Right lobe of liver (tissue), 6 donors: ENCODE data around the gene KCNN3. TPM values are rescaled to one million over a fixed set of nuclear protein-coding genes. Genes with fewer than 3 reads are reported as not detected.
A peak's percentile ranks its signal among the peaks of the same experiment; 100 is the strongest.

ENCODE experiments used
- ATAC-seq, 4 donors: fragments of 200-7000 bp; cut with Tn5 transposase; one replicate each; pipeline ENCODE4 v1.9.1; 2020; ENCODE audit warnings: mild to moderate bottlenecking in 4 of 4, moderate library complexity in 4 of 4
- DNase-seq, 3 donors: peaks; one replicate each; pipeline ENCODE4 v3.0.0-alpha.2; 2020
- H3K27ac ChIP-seq, 3 donors: fragments of 200-600 bp; one replicate each; pipeline ENCODE4 v1.8.0; 2022
- H3K27me3 ChIP-seq, 2 donors: fragments of 200-600 bp; one replicate each; pipeline ENCODE4 v1.8.0; 2022
- H3K36me3 ChIP-seq, 4 donors: fragments of 200-600 bp; sonication (generic) in 1 of 4; one replicate each; pipeline versions ENCODE4 v1.5.1 to v1.8.0; 2017 to 2022; ENCODE audit warnings: control low read depth in 1 of 4
- H3K4me1 ChIP-seq, 4 donors: fragments of 200-600 bp; sonication (generic) in 1 of 4; one replicate each; pipeline versions ENCODE4 v1.5.1 to v1.8.0; 2017 to 2022; ENCODE audit warnings: control low read depth in 1 of 4
- H3K4me3 ChIP-seq, 3 donors: fragments of 200-600 bp; one replicate each; pipeline ENCODE4 v1.8.0; 2022
- H3K9me3 ChIP-seq, 4 donors: fragments of 200-600 bp; sonication (generic) in 1 of 4; one replicate each; pipeline versions ENCODE4 v1.5.1 to v1.8.0; 2017 to 2022; ENCODE audit warnings: control low read depth in 1 of 4
- POLR2A ChIP-seq: fragments of 450-650 bp; IDR thresholded peaks from one replicate; pipeline ENCODE4 v1.6.1; 2017; ENCODE audit warnings: antibody characterized with exemption, mild to moderate bottlenecking
- WGBS: methylation state at CpG from one replicate; pipeline ENCODE4 v1.1.6; 2018; ENCODE audit warnings: low coverage, low lambda C conversion rate; ENCODE audit not compliant: insufficient coverage; ENCODE audit errors: missing lambda C conversion rate; 5-methylcytosine and 5-hydroxymethylcytosine counted together
- intact Hi-C, 2 donors: fragments of 100-400 bp; cut with DNase I; formaldehyde crosslinking; loops; one replicate each; pipeline versions ENCODE4 v1.11.2 to v1.14.1; 2022
- total RNA-seq, 6 experiments: library from RNA; depleted of rRNA in 2 of 6; stranded (reverse); fragments of >200 nt in 2 of 6; fragmentation: NEBNext Ultra II Directional in 3 of 6; extraction: Animal tissue kit (Norgen Biotek cat#: 25700) in 3 of 6; gene quantifications; one replicate each; pipeline versions ENCODE4 v1.1.0 to v1.2.4, GENCODE V29; 2016 to 2023
- TF ChIP-seq, protein P1 (sequence below), 4 donors: fragments of 200-600 bp in 3 of 4; fragments of 450-650 bp in 1 of 4; IDR thresholded peaks; one replicate each; pipeline versions ENCODE4 v1.5.1 to v1.8.0; 2016 to 2022; ENCODE audit warnings: antibody characterized with exemption in 4 of 4, mild to moderate bottlenecking in 2 of 4
- donor health status: DM: no; HTN: yes; CAD: no.
- donor health status: DM: no; HTN: no; CAD: no.
- donor health status: DM: no; HTN: no; CAD: no.
- donor health status: DM: no; HTN: yes; CAD: no.
- donor health status: DM: no; HTN: yes; CAD: no.

KCNN3 gene
- total RNA-seq, 6 experiments from 2014 or later: 0.15 to 0.64 (median 0.32) TPM

DNA sequence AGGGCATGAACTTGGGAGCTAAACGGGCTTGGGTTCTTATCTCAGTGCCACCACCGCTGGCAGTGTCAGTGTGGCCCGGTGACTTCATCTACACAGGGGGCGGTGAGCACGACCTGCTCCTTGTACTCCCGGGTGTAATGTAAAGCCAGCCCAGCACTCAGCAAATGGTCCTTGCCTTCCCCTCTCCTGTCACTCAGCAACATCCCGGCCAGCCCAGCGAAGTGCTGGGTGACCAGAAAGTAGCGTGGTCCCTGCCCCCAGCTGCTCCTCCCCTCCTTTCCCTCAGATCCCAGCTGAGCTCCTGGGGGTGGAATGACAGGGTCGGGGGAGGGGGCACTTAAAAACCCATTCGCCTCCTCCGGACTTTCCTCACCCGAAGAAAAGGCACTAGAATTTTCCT, 7.2 kb downstream of the KCNN3 start:
- Histone ChIP-seq H3K9me3 (no peaks in the 10 kb centered on the region), H3K4me3 (no peak overlapping the region), H3K36me3 (no peaks in the 10 kb centered on the region), H3K27me3 (no peaks in the 10 kb centered on the region), H3K4me1 (peaks cover 0 to 4% (median 0%) of the 10 kb centered on the region in 4 donors), H3K27ac (no peak overlapping the region)
- 50% methylated on average over 7 of the region's 13 CpGs for WGBS
- DNase-seq: no peak
- no peak for ATAC-seq
- intact Hi-C loops: loop anchor here in 1 of 2 donors (10.0 kb wide), 1 partner anchor 198 kb away; no protein-coding TSS in a partner anchor
- TF ChIP-seq POLR2A: no peak
- TF ChIP-seq, protein P1, sequence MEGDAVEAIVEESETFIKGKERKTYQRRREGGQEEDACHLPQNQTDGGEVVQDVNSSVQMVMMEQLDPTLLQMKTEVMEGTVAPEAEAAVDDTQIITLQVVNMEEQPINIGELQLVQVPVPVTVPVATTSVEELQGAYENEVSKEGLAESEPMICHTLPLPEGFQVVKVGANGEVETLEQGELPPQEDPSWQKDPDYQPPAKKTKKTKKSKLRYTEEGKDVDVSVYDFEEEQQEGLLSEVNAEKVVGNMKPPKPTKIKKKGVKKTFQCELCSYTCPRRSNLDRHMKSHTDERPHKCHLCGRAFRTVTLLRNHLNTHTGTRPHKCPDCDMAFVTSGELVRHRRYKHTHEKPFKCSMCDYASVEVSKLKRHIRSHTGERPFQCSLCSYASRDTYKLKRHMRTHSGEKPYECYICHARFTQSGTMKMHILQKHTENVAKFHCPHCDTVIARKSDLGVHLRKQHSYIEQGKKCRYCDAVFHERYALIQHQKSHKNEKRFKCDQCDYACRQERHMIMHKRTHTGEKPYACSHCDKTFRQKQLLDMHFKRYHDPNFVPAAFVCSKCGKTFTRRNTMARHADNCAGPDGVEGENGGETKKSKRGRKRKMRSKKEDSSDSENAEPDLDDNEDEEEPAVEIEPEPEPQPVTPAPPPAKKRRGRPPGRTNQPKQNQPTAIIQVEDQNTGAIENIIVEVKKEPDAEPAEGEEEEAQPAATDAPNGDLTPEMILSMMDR (IDR thresholded peaks at IDR 0.05): no peak

DNA sequence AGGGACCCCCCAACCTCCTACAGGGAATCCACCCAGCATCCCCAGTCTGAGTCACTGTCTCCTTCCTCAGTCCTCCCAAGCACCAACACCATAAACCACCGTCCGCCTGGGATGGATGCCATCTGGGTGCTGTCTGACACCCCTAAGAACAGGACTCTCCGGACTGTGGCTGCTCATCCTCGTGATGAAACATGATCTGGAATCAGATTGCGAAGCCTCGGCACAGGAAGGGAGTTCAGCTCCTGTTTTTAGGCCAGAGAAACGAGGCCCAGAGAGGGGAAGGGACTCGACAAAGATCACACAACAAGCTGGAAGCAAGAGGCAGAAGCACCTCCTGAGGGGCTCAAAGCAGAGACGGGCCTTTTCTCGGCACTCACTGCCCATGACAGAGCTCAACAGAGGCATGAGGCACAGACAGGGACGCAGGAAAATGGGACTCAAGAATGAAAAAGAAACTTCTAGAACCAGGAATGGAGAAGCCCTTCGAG, 8.4 kb downstream of the KCNN3 start:
- 69% methylated on average over 9 of the region's 12 CpGs for WGBS
- H3K4me3 ChIP-seq: no peak overlapping the region
- no peak overlapping the region for H3K27ac ChIP-seq
- intact Hi-C loops: loop anchor here in 1 of 2 donors (10.0 kb wide), 1 partner anchor 197 kb away; no protein-coding TSS in a partner anchor
- no peaks in the 10 kb centered on the region for H3K9me3 ChIP-seq
- no peak for DNase-seq
- H3K36me3 ChIP-seq: no peaks in the 10 kb centered on the region
- H3K27me3 ChIP-seq: no peaks in the 10 kb centered on the region
- no peak for ATAC-seq
- H3K4me1 ChIP-seq: peaks cover 0 to 4% (median 0%) of the 10 kb centered on the region in 4 donors
- TF ChIP-seq POLR2A: no peak
- TF ChIP-seq, protein P1 (IDR thresholded peaks at IDR 0.05): no peak

- 36% methylated on average over 6 of the region's 12 CpGs for WGBS
- Histone ChIP-seq H3K36me3 (no peaks in the 10 kb centered on the region), H3K27me3 (no peaks in the 10 kb centered on the region), H3K4me3 (no peak overlapping the region), H3K4me1 (peaks cover 0 to under 1% (median 0%) of the 10 kb centered on the region in 4 donors), H3K9me3 (no peaks in the 10 kb centered on the region), H3K27ac (no peak overlapping the region)
- ATAC-seq: peak in 2 of 4 donors; percentile 12 to 15
- intact Hi-C loops: loop anchor here in 1 of 2 donors (10.0 kb wide), 1 partner anchor 196 kb away; no protein-coding TSS in a partner anchor
- no peak for TF ChIP-seq POLR2A
- TF ChIP-seq, protein P1 (IDR thresholded peaks at IDR 0.05): no peak
- no peak for DNase-seq
Observed at GRCh38 chr1:154860156-154860870, 9.8 kb downstream of the KCNN3 start.

DNA sequence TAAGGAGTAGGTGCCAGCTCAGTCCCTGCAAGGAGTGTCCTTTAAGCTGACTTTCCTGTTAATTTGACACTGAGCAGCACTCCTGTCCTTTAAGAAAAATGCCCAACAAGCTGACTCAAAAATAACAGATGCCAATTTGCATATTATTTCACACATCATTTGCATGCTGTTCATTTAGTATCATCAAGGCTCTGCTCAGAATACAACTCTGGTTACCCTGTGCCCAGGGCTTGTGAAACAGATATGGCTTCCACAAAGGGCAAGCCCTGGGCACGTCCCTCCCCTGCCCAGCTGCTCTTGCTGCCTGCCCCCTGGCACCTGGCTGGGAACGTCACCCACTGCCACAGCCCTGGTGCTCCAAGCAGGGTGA, 10.3 kb downstream of the KCNN3 start:
- H3K9me3 ChIP-seq: no peaks in the 10 kb centered on the region
- intact Hi-C loops: loop anchor here in 1 of 2 donors (10.0 kb wide), 1 partner anchor 195 kb away; no protein-coding TSS in a partner anchor
- no peak overlapping the region for H3K27ac ChIP-seq
- no peak for DNase-seq
- no peak overlapping the region for H3K4me3 ChIP-seq
- no peaks in the 10 kb centered on the region for H3K4me1 ChIP-seq
- WGBS: no CpG with 5 or more reads among the region's 2 CpGs
- TF ChIP-seq, protein P1 (IDR thresholded peaks at IDR 0.05): no peak
- TF ChIP-seq POLR2A: no peak
- no peaks in the 10 kb centered on the region for H3K27me3 ChIP-seq
- no peaks in the 10 kb centered on the region for H3K36me3 ChIP-seq
- ATAC-seq: no peak
